ENCODE measurements around the gene CYP2C18. TPM values are rescaled to one million over a fixed set of nuclear protein-coding genes. Genes with fewer than 3 reads are reported as not detected.
"Not testable (repeated sequence)": the region's sequence is repeated elsewhere in the genome, so short reads cannot be mapped to it uniquely, and the experiment has no call there.

Gene CYP2C18
- total and polyA plus RNA-seq, 2 of the 13 experiments (the other 11 are each of a cell fraction or from before 2014, with no cell fraction given) = 0.07 TPM; not detected in 1

DNA sequence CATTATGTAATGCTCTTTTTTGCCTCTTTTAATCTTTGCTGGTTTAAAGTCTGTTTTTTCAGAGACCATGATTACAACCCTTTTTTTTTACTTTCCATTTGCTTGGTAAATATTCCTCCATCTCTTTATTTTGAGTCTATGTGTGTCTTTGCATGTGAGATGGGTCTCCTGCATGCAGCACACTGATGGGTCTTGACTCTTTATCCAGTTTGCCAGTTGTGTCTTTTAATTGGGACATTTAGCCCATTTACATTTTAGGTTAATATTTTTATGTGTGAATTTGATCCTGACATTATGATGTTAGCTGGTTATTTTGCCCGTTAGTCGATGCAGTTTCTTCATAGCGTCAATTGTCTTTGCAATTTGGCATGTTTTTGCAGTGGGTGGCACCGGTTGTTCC, 45.4 kb upstream of the CYP2C18 start:
- H3K27me3 ChIP-seq (ENCODE audit: control insufficient read depth in 1 of 2, insufficient read depth in 2 of 2, low read length in 2 of 2); DNase-seq (ENCODE audit: low spot score); H3K4me2 ChIP-seq (ENCODE audit: low read depth, low read length); ATAC-seq; H3K27ac ChIP-seq (ENCODE audit: extremely low read length, insufficient read depth, low read length); H4K20me1 ChIP-seq (ENCODE audit: insufficient read depth, low read length); H3K4me3 ChIP-seq (replicated peaks in 1 of 3; ENCODE audit: insufficient read depth in 1 of 3, low read depth in 2 of 3, low read length in 3 of 3); FAIRE-seq; CTCF ChIA-PET (ENCODE audit: low intra/inter-chr PET ratio, low total read pairs); intact Hi-C loops (cut with micrococcal nuclease; ENCODE audit: unreplicated experiment); H3K4me1 ChIP-seq (ENCODE audit: insufficient read depth, low read length); H3K36me3 ChIP-seq (replicated peaks in 1 of 2; ENCODE audit: control insufficient read depth in 1 of 2, insufficient read depth in 2 of 2, low read length in 2 of 2); BruUV-seq (replicated peaks); H2AFZ ChIP-seq (ENCODE audit: low read length); H3K9ac ChIP-seq (ENCODE audit: insufficient read depth, low read depth, low read length); POLR2A ChIA-PET; H3K79me2 ChIP-seq (ENCODE audit: insufficient read depth, low read length): not testable (repeated sequence)
- H3K9me3 ChIP-seq (ENCODE audit: low read length) = peaks cover 16% of the 10 kb centered on the region
- WGBS (ENCODE audit: low lambda C conversion rate) = 70% methylated on average over 4 of the region's 4 CpGs
- in situ Hi-C loops (cut with HindIII; ENCODE audit: extremely low pct_ligation_motif_present, low pct_unique_long_range_greater_than_20kb) = loop anchor here (25.0 kb wide), 1 partner anchor 599 kb away; no protein-coding TSS in a partner anchor

DNA sequence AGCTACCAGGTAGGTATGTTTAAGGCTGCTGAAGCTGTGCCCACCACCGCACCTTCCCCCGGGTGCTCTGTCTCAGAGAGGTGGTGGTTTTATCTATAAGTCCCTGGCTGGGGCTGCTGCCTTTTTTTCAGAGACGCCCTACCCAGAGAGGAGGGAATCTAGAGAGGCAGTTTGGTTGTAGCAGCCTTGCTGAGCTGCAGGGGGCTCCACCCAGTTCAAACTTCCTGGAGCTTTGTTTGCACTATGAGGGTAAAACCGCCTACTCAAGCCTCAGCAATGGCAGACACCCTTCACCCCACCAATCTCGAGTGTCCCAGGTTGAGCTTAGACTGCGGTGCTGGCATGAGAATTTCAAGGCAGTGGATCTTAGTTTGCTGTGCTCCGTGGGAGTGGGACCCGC, 43.6 kb upstream of the CYP2C18 start:
- TF ChIP-seq RFXAP (CRISPR knock-in tag; IDR thresholded peaks at IDR 0.05; ENCODE audit: borderline replicate concordance) (no peak), EP300 (IDR thresholded peaks at IDR 0.05; ENCODE audit: low read depth in 2 of 2, low read length in 2 of 2) (no peak), EP300 (CRISPR knock-in tag; IDR thresholded peaks at IDR 0.05; ENCODE audit: borderline replicate concordance) (no peak)
- DNase-seq (ENCODE audit: low spot score) = no peak
- no peak overlapping the region for H2AFZ ChIP-seq (ENCODE audit: low read length)
- no peaks in the 10 kb centered on the region for H3K36me3 ChIP-seq (replicated peaks in 1 of 2; ENCODE audit: control insufficient read depth in 1 of 2, insufficient read depth in 2 of 2, low read length in 2 of 2)
- H3K9me3 ChIP-seq (ENCODE audit: low read length) = peaks cover 16% of the 10 kb centered on the region
- H3K79me2 ChIP-seq (ENCODE audit: insufficient read depth, low read length) = no peaks in the 10 kb centered on the region
- no peaks in the 10 kb centered on the region for H4K20me1 ChIP-seq (ENCODE audit: insufficient read depth, low read length)
- no peak overlapping the region for H3K27ac ChIP-seq (ENCODE audit: extremely low read length, insufficient read depth, low read length)
- H3K4me3 ChIP-seq (replicated peaks in 1 of 3; ENCODE audit: insufficient read depth in 1 of 3, low read depth in 2 of 3, low read length in 3 of 3) = no peak overlapping the region
- no peak; the same call in 2 of the 3 replicates for ATAC-seq
- intact Hi-C loops (cut with micrococcal nuclease; ENCODE audit: unreplicated experiment) = no loop called here
- no peak overlapping the region for H3K9ac ChIP-seq (ENCODE audit: insufficient read depth, low read depth, low read length)
- CTCF ChIA-PET (ENCODE audit: low intra/inter-chr PET ratio, low total read pairs) = no interaction called here
- FAIRE-seq = no peak
- no TSS peak for BruUV-seq (replicated peaks)
- H3K4me1 ChIP-seq (ENCODE audit: insufficient read depth, low read length) = no peaks in the 10 kb centered on the region
- POLR2A ChIA-PET = no interaction called here
- H3K4me2 ChIP-seq (ENCODE audit: low read depth, low read length) = no peak overlapping the region
- no peaks in the 10 kb centered on the region; a peak in 1 of 5 replicates for H3K27me3 ChIP-seq (ENCODE audit: control insufficient read depth in 1 of 2, insufficient read depth in 2 of 2, low read length in 2 of 2)
- in situ Hi-C loops (cut with HindIII; ENCODE audit: extremely low pct_ligation_motif_present, low pct_unique_long_range_greater_than_20kb) = loop anchor here (25.0 kb wide), 1 partner anchor 597 kb away; no protein-coding TSS in a partner anchor
- 80% methylated on average over 5 of the region's 8 CpGs for WGBS (ENCODE audit: low lambda C conversion rate)
